Suprapubic skin (tissue), 3 donors: Measurements from ENCODE around the gene NEK11.

ENCODE experiments used
- POLR2A ChIP-seq, 2 donors: fragments of 450-650 bp; IDR thresholded peaks; one replicate each; pipeline ENCODE4 v1.6.1; 2017; ENCODE audit warnings: antibody characterized with exemption in 2 of 2, mild to moderate bottlenecking in 2 of 2, moderate library complexity in 2 of 2
- TF ChIP-seq, protein P1 (sequence below), 2 donors: fragments of 200-600 bp in 1 of 2; fragments of 450-650 bp in 1 of 2; sonication (generic) in 1 of 2; IDR thresholded peaks; one replicate each; pipeline ENCODE4 v1.5.1; 2016 to 2019; ENCODE audit warnings: antibody characterized with exemption in 2 of 2, mild to moderate bottlenecking in 1 of 2, moderate library complexity in 1 of 2

DNA sequence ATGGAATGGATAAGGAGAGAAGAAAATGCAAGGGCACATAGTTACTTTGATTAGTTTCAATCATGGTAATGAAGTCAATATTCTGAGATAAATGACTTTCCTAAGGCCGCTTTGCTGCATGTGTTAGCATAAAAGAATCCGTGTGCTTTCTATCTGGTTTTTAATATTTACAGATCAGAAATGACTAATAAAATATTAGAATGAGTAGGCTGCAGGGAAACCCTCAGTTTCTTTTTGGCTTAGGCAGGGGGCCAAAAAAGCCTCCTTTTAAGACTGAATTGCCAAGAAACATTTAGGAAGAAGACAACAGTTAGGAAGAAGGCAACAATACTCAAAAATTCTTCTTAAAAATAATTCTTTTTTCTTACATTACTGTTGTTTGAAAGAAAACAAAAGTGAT is 11.6 kb downstream of the NEK11 start:
- TF ChIP-seq POLR2A (IDR thresholded peaks at IDR 0.05) = no peak
- TF ChIP-seq, protein P1, sequence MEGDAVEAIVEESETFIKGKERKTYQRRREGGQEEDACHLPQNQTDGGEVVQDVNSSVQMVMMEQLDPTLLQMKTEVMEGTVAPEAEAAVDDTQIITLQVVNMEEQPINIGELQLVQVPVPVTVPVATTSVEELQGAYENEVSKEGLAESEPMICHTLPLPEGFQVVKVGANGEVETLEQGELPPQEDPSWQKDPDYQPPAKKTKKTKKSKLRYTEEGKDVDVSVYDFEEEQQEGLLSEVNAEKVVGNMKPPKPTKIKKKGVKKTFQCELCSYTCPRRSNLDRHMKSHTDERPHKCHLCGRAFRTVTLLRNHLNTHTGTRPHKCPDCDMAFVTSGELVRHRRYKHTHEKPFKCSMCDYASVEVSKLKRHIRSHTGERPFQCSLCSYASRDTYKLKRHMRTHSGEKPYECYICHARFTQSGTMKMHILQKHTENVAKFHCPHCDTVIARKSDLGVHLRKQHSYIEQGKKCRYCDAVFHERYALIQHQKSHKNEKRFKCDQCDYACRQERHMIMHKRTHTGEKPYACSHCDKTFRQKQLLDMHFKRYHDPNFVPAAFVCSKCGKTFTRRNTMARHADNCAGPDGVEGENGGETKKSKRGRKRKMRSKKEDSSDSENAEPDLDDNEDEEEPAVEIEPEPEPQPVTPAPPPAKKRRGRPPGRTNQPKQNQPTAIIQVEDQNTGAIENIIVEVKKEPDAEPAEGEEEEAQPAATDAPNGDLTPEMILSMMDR (IDR thresholded peaks at IDR 0.05) = no peak
